Breast epithelium (tissue), 3 donors: ENCODE measurements around the gene HERC2.

Source experiments
- POLR2A ChIP-seq: fragments of 450-650 bp; IDR thresholded peaks from one replicate; pipeline ENCODE4 v1.6.1; 2016; ENCODE audit warnings: antibody characterized with exemption, mild to moderate bottlenecking, moderate library complexity
- TF ChIP-seq, protein P1 (sequence below), 3 donors: fragments of 450-650 bp; IDR thresholded peaks; one replicate each; pipeline ENCODE4 v1.5.1; 2016 to 2017; ENCODE audit warnings: antibody characterized with exemption in 3 of 3, mild to moderate bottlenecking in 3 of 3, moderate library complexity in 3 of 3

DNA sequence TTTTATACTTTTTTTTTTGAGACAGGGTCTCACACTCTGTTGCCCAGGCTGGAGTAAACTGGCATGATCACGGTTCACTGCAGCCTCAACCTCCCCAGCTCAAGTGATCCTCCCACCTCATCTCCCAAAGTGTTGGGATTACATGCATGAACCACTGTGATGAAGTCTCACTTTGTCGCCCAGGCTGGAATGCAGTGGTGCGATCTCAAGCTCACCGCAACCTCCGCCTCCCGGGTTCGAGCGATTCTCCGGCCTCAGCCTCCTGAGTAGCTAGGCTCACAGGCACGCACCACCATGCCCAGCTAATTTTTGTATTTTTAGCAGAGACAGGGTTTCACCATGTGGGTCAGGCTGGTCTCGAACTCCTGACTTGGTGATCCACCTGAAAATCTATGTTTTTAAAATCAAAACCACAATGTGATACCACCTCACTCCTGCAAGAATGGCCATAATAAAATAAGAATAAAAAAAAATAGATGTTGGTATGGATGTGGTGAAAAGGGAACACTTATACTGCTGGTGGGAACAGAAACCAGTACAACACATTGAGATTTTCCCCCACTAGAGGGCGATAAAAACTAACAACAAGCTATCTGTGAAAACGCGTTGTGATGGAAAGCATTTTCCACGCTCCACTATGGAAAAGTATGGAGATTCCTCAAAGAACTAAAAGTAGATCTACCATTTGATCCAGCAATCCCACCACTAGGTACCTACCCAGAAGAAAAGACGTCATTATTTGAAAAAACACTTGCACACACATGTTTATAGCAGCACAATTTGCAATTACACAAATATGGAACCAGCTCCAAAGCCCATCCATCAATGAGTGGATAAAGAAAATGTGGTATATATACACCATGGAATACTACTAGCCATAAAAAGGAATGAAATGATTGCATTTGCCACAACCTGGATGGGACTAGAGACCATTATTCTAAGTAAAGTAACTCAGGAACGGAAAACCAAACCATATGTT is 196.0 kb downstream of the HERC2 start:
- TF ChIP-seq POLR2A: no peak
- TF ChIP-seq, protein P1, sequence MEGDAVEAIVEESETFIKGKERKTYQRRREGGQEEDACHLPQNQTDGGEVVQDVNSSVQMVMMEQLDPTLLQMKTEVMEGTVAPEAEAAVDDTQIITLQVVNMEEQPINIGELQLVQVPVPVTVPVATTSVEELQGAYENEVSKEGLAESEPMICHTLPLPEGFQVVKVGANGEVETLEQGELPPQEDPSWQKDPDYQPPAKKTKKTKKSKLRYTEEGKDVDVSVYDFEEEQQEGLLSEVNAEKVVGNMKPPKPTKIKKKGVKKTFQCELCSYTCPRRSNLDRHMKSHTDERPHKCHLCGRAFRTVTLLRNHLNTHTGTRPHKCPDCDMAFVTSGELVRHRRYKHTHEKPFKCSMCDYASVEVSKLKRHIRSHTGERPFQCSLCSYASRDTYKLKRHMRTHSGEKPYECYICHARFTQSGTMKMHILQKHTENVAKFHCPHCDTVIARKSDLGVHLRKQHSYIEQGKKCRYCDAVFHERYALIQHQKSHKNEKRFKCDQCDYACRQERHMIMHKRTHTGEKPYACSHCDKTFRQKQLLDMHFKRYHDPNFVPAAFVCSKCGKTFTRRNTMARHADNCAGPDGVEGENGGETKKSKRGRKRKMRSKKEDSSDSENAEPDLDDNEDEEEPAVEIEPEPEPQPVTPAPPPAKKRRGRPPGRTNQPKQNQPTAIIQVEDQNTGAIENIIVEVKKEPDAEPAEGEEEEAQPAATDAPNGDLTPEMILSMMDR (IDR thresholded peaks at IDR 0.05): peak in 2 of 3 donors; percentile 30 to 49
